Peyer's patch (tissue), 4 donors: Measurements from ENCODE around the gene RBM5. TPM values are rescaled to one million over a fixed set of nuclear protein-coding genes. Genes with fewer than 3 reads are reported as not detected.

Source experiments
- DNase-seq, 3 donors: peaks; one replicate each; pipeline ENCODE4 v3.0.0-alpha.2; 2017 to 2019
- H3K27ac ChIP-seq, 4 donors: fragments of 200-600 bp; sonication (generic); one replicate each; pipeline ENCODE4 v1.5.1; 2016 to 2019
- H3K27me3 ChIP-seq, 2 donors: fragments of 200-600 bp; sonication (generic); one replicate each; pipeline ENCODE4 v1.5.1; 2019
- H3K36me3 ChIP-seq, 3 donors: fragments of 200-600 bp; sonication (generic); one replicate each; pipeline ENCODE4 v1.5.1; 2016 to 2019
- H3K4me1 ChIP-seq, 4 donors: fragments of 200-600 bp; sonication (generic); one replicate each; pipeline ENCODE4 v1.5.1; 2016 to 2019
- H3K4me3 ChIP-seq, 4 donors: fragments of 200-600 bp; sonication (generic); 1 replicate in 3 of 4; 2 replicates in 1 of 4; pipeline ENCODE4 v1.5.1; 2016 to 2019; ENCODE audit warnings: mild to moderate bottlenecking in 1 of 4
- H3K9me3 ChIP-seq, 4 donors: fragments of 200-600 bp; sonication (generic); one replicate each; pipeline ENCODE4 v1.5.1; 2016 to 2019; ENCODE audit warnings: mild to moderate bottlenecking in 1 of 4
- POLR2A ChIP-seq, 2 donors: fragments of 450-650 bp; IDR thresholded peaks; one replicate each; pipeline ENCODE4 v1.5.1; 2017; ENCODE audit warnings: antibody characterized with exemption in 2 of 2, mild to moderate bottlenecking in 2 of 2, moderate library complexity in 2 of 2
- total RNA-seq, 4 donors: library from RNA; depleted of rRNA; stranded (reverse); fragments of >200 nt; gene quantifications; one replicate each; pipeline ENCODE4 v1.1.0, GENCODE V29; 2016
- TF ChIP-seq, protein P1 (sequence below), 6 experiments: fragments of 450-650 bp in 4 of 6; fragments of 200-600 bp in 2 of 6; sonication (generic) in 1 of 6; IDR thresholded peaks; one replicate each; pipeline ENCODE4 v1.5.1; 2017 to 2019; ENCODE audit warnings: antibody characterized with exemption in 6 of 6, mild to moderate bottlenecking in 3 of 6, moderate library complexity in 1 of 6

The RBM5 gene
- total RNA-seq, 4 donors from 2014 or later = 212 to 498 (median 416) TPM

GRCh38 chr3:50155491-50155878, 66.8 kb downstream of the RBM5 start:
- peaks cover 0 to 57% (median 13%) of the 10 kb centered on the region in 4 donors for H3K4me1 ChIP-seq
- H3K4me3 ChIP-seq = peak overlapping the region; percentile 46 to 83 (median 74)
- peak overlapping the region; percentile 33 to 83 (median 71) for H3K27ac ChIP-seq
- no peaks in the 10 kb centered on the region for H3K27me3 ChIP-seq
- no peak for DNase-seq
- TF ChIP-seq, protein P1, sequence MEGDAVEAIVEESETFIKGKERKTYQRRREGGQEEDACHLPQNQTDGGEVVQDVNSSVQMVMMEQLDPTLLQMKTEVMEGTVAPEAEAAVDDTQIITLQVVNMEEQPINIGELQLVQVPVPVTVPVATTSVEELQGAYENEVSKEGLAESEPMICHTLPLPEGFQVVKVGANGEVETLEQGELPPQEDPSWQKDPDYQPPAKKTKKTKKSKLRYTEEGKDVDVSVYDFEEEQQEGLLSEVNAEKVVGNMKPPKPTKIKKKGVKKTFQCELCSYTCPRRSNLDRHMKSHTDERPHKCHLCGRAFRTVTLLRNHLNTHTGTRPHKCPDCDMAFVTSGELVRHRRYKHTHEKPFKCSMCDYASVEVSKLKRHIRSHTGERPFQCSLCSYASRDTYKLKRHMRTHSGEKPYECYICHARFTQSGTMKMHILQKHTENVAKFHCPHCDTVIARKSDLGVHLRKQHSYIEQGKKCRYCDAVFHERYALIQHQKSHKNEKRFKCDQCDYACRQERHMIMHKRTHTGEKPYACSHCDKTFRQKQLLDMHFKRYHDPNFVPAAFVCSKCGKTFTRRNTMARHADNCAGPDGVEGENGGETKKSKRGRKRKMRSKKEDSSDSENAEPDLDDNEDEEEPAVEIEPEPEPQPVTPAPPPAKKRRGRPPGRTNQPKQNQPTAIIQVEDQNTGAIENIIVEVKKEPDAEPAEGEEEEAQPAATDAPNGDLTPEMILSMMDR (IDR thresholded peaks at IDR 0.05) = no peak
- TF ChIP-seq POLR2A (IDR thresholded peaks at IDR 0.05) = no peak
- no peaks in the 10 kb centered on the region for H3K9me3 ChIP-seq
- no peaks in the 10 kb centered on the region for H3K36me3 ChIP-seq

DNA sequence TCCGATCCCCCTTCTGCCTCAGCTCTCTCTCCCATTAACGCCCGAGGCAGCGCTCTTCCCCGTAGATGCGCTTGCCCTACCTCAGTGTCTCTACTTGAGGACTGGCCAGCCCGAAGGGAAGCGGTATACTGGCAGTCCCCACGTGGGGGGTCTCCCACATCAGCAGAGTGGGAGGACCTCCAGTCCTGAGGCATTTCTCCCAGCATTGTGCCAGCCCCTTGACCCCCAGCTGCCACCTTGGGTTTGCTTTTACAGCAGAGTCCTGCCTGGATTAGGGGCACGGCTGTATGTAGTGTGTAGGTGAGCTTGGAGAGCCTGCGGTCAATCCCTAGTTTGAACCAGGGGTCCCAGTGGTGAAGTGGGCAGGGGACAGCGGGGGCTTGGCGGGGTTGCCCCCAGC, 67.2 kb downstream of the RBM5 start:
- no peaks in the 10 kb centered on the region for H3K27me3 ChIP-seq
- H3K4me1 ChIP-seq = peaks cover 0 to 59% (median 13%) of the 10 kb centered on the region in 4 donors
- no peak for DNase-seq
- TF ChIP-seq POLR2A (IDR thresholded peaks at IDR 0.05) = no peak
- TF ChIP-seq, protein P1 (IDR thresholded peaks at IDR 0.05) = no peak
- H3K4me3 ChIP-seq = peak overlapping the region; percentile 46 to 83 (median 74)
- peak overlapping the region in 3 of 4 donors; percentile 33 to 83 (median 82) for H3K27ac ChIP-seq
- H3K9me3 ChIP-seq = no peaks in the 10 kb centered on the region
- H3K36me3 ChIP-seq = no peaks in the 10 kb centered on the region

- Histone ChIP-seq H3K27ac (peak overlapping the region; percentile 26 to 83 (median 44)), H3K4me3 (peak overlapping the region in 3 of 4 donors; percentile 15 to 77 (median 71))
Observed at GRCh38 chr3:50156549-50157493, 68.1 kb downstream of the RBM5 start.

DNA sequence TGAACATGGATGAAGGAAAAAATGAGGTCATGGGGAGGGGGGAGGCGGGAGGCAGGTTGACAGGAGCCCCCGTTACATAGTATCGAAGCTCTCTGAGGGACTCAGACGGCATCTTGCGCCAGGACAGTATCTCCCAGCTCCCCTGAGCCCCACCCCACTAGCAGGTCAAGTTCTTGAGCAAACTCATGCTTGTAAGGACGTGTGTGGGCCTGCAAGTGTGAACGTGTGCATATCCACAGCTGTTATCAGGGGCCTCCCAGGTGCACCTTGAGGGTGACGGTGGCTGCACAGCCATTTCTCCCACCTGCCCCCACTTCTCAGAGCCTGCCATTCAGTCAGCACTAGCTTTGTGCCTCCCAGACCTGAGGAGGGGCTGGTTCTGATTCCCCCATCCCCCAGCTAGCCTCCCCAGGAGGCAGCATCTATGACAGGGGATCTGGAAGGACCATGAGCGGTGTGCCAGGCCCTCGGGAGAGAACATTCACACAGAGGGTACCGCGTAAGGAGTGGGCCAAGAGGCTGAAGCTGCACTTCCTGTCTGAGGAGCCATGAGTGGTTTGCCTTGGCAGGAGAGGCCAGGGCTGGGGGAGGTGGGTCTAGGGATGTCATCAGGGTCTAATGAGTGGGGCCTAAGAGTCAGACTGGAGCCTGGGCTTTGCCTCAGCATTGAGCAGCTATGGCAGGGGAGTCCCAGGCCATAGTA, 69.3 kb downstream of the RBM5 start:
- Histone ChIP-seq H3K36me3 (no peaks in the 10 kb centered on the region), H3K9me3 (no peaks in the 10 kb centered on the region), H3K4me3 (no peak overlapping the region), H3K27ac (peak overlapping the region in 2 of 4 donors; percentile 25 to 56), H3K27me3 (no peaks in the 10 kb centered on the region), H3K4me1 (peaks cover 0 to 56% (median 13%) of the 10 kb centered on the region in 4 donors)
- no peak for TF ChIP-seq POLR2A (IDR thresholded peaks at IDR 0.05)
- TF ChIP-seq, protein P1 (IDR thresholded peaks at IDR 0.05) = no peak
- DNase-seq = no peak

More at GRCh38 chr3:50156549-50157493, 68.1 kb downstream of the RBM5 start:
- peaks cover 0 to 57% (median 13%) of the 10 kb centered on the region in 4 donors for H3K4me1 ChIP-seq
- no peaks in the 10 kb centered on the region for H3K27me3 ChIP-seq
- peak in 1 of 3 donors; percentile 65 for DNase-seq
- H3K9me3 ChIP-seq = no peaks in the 10 kb centered on the region
- TF ChIP-seq POLR2A (IDR thresholded peaks at IDR 0.05) = peak; percentile 30 to 34
- TF ChIP-seq, protein P1 (IDR thresholded peaks at IDR 0.05) = no peak
- no peaks in the 10 kb centered on the region for H3K36me3 ChIP-seq

- no peaks in the 10 kb centered on the region for H3K9me3 ChIP-seq
- H3K4me3 ChIP-seq = no peak overlapping the region
- H3K27me3 ChIP-seq = no peaks in the 10 kb centered on the region
- peak overlapping the region in 1 of 4 donors; percentile 25 for H3K27ac ChIP-seq
- no peaks in the 10 kb centered on the region for H3K36me3 ChIP-seq
- no peak for DNase-seq
- no peak for TF ChIP-seq POLR2A (IDR thresholded peaks at IDR 0.05)
- TF ChIP-seq, protein P1 (IDR thresholded peaks at IDR 0.05) = no peak
- peaks cover 0 to 63% (median 13%) of the 10 kb centered on the region in 4 donors for H3K4me1 ChIP-seq
Observed at GRCh38 chr3:50158530-50159146, 69.9 kb downstream of the RBM5 start.
